Measurements from ENCODE around the gene PRR5. TPM values are rescaled to one million over a fixed set of nuclear protein-coding genes. Genes with fewer than 3 reads are reported as not detected.
A peak's percentile ranks its signal among the peaks of the same experiment; 100 is the strongest.

Gene PRR5
- total and polyA plus RNA-seq, 2 of the 13 experiments (the other 11 are each of a cell fraction or from before 2014, with no cell fraction given) = 11.6 to 27.5 TPM

DNA sequence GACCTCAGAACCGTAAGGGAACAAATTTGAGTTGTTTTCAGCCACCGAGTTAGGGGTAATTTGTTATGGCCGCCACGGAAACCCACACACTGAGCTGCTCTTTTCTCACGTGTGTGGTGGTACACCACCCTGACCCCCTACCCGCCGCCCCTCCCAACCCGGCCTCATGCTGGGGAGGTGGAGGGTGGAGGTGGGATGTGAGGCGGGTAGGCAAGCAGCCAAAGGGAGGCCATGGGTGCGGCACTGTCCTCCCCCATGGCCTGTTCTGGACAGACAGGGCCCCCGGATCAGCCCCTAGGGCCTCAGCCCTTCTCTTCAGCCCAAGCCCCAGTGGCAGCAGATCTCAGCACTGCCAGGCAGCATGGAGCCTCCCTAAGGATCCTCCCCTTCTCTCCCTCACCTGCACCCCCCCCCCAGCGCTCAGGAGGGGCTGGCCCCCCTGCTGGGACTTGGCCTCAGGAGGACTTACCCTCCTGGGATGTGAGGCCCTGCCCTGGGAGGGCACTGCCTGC lies 7.9 kb downstream of the PRR5 start (continued):
- TF ChIP-seq ZNF367 (CRISPR knock-in tag; IDR thresholded peaks at IDR 0.05; ENCODE audit: borderline replicate concordance) = no peak
- TF ChIP-seq CC2D1A (CRISPR knock-in tag; IDR thresholded peaks at IDR 0.05) = no peak

DNA sequence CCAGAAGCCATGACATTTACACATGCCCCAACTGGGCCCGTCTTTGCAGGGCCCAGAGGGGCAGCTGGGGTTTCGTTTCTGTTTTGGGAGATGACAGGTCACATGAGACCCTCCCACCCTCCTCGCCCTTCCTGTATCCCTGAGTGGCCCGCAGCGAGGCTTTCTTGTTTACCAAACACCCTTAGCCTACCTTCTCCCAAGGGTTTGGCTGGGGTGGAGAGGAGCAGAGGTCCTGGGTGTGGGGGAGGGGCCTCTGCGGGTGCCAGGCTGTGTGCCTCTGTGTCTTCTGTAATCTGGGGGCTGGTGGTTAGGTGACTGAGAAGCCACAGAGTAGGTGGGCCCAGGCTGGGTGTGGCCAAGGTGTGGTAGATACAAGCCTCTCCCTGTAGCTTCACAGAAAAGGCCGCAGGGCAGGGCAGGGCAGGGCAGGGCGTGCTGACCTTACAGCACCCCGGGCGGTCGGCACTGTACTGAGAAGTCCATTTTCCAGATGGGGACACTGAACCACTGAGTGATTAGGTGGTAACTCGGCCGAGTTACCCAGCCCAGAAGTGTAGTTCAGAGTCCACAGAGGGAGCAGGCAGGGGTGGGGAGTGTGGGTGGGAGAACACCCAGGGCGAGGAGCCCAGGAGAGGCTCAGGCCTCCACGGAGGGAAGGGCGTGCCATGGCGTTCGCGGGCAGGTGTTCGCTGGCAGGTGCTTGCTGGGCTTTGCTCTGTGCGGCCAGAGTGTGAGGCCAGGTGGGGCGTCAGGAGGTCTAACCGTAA lies 8.7 kb downstream of the PRR5 start:
- WGBS (ENCODE audit: low lambda C conversion rate) = 84% methylated on average over 22 of the region's 23 CpGs
- in situ Hi-C loops (cut with HindIII; ENCODE audit: extremely low pct_ligation_motif_present, low pct_unique_long_range_greater_than_20kb) (no loop called here), intact Hi-C loops (cut with micrococcal nuclease; ENCODE audit: unreplicated experiment) (no loop called here)
- H3K4me3 ChIP-seq (replicated peaks in 1 of 3; ENCODE audit: insufficient read depth in 1 of 3, low read depth in 2 of 3, low read length in 3 of 3) = no peak overlapping the region
- H3K27ac ChIP-seq (ENCODE audit: extremely low read length, insufficient read depth, low read length) = peak overlapping the region; percentile 18
- H4K20me1 ChIP-seq (ENCODE audit: insufficient read depth, low read length) = peaks cover 5% of the 10 kb centered on the region; the same call in 1 of the 2 replicates
- H3K36me3 ChIP-seq (replicated peaks in 1 of 2; ENCODE audit: control insufficient read depth in 1 of 2, insufficient read depth in 2 of 2, low read length in 2 of 2) = peaks cover 3 to 8% of the 10 kb centered on the region in 2 experiments; a peak in 4 of 5 replicates
- ATAC-seq = peak; percentile 6; the same call in 1 of the 3 replicates
- no peak overlapping the region for H2AFZ ChIP-seq (ENCODE audit: low read length)
- no peak overlapping the region for H3K4me2 ChIP-seq (ENCODE audit: low read depth, low read length)
- peaks cover 35% of the 10 kb centered on the region for H3K4me1 ChIP-seq (ENCODE audit: insufficient read depth, low read length)
- no peaks in the 10 kb centered on the region for H3K9me3 ChIP-seq (ENCODE audit: low read length)
- no peak for FAIRE-seq
- ChIA-PET POLR2A (no interaction called here), CTCF (ENCODE audit: low intra/inter-chr PET ratio, low total read pairs) (no interaction called here)
- BruUV-seq (replicated peaks) = no TSS peak
- no peaks in the 10 kb centered on the region for H3K27me3 ChIP-seq (ENCODE audit: control insufficient read depth in 1 of 2, insufficient read depth in 2 of 2, low read length in 2 of 2)
- peaks cover 6% of the 10 kb centered on the region for H3K79me2 ChIP-seq (ENCODE audit: insufficient read depth, low read length)
- DNase-seq (ENCODE audit: low spot score) = no peak
- no peak overlapping the region for H3K9ac ChIP-seq (ENCODE audit: insufficient read depth, low read depth, low read length)
- TF ChIP-seq ZBTB4 (CRISPR knock-in tag; IDR thresholded peaks at IDR 0.05; ENCODE audit: borderline replicate concordance) (no peak), ZNF629 (CRISPR knock-in tag; conservative IDR thresholded peaks at IDR 0.05) (peak; percentile 85), ZBTB33 (CRISPR knock-in tag; IDR thresholded peaks at IDR 0.05) (0 out of 2 replicates have a peak, but pooled peaks have one; percentile 27), TARDBP (CRISPR knock-in tag; IDR thresholded peaks at IDR 0.05) (no peak), SYNCRIP (IDR thresholded peaks at IDR 0.05; ENCODE audit: insufficient read depth, low read depth, low read length) (no peak), PHF8 (CRISPR knock-in tag; IDR thresholded peaks at IDR 0.05) (no peak), SUZ12 (IDR thresholded peaks at IDR 0.05; ENCODE audit: low read depth, low read length) (no peak)
